IMR-90 (cell line): ENCODE results near the gene IFI30. TPM values are rescaled to one million over a fixed set of nuclear protein-coding genes. Genes with fewer than 3 reads are reported as not detected.

Source experiments
- ATAC-seq: fragments of 200-7000 bp; cut with Tn5 transposase; 2 replicates; pipeline ENCODE4 v1.9.1; 2020; ENCODE audit warnings: low read depth, mild to moderate bottlenecking, moderate library complexity
- BruUV-seq: library from RNA; stranded (reverse); fragments of 400-500 nt; replicated peaks from 2 replicates; lab custom pipeline; 2021; lab: Mats Ljungman, UMichigan
- CTCF ChIA-PET: fragments of 300-600 bp; formaldehyde crosslinking; extraction: SDS; loops from one replicate; lab custom pipeline; 2021; ENCODE audit warnings: antibody characterized with exemption; lab: Yijun Ruan, JAX
- POLR2A ChIA-PET: fragments of 300-600 bp; sonication (Branson Sonifier 250); formaldehyde crosslinking; loops from one replicate; lab custom pipeline; 2022; ENCODE audit warnings: antibody characterized with exemption; ENCODE audit not compliant: unreplicated experiment; lab: Charles Lee
- DNase-seq: peaks from one replicate; pipeline ENCODE4 v3.0.0; 2013
- H2AFZ ChIP-seq: replicated peaks from 2 replicates; pipeline ENCODE3; 2013; ENCODE audit warnings: low read length, mild to moderate bottlenecking; ENCODE audit not compliant: poor library complexity
- H2AK5ac ChIP-seq: 2 replicates; pipeline ENCODE4 v1.6.1; 2013; ENCODE audit warnings: low read depth, low read length, inconsistent platforms
- H2AK9ac ChIP-seq: replicated peaks from 2 replicates; pipeline ENCODE3; 2013; ENCODE audit warnings: mild to moderate bottlenecking, low read depth, low read length, moderate library complexity; ENCODE audit not compliant: poor library complexity
- H2BK120ac ChIP-seq: 2 replicates; pipeline ENCODE4 v1.6.1; 2013; ENCODE audit warnings: low read depth, low read length, inconsistent platforms
- H2BK15ac ChIP-seq: 3 replicates; pipeline ENCODE4 v1.6.1; 2013; ENCODE audit warnings: low read depth, low read length, inconsistent platforms
- H2BK20ac ChIP-seq: 2 replicates; pipeline ENCODE4 v1.6.1; 2013; ENCODE audit warnings: low read depth, mild to moderate bottlenecking, inconsistent platforms, low read length, moderate library complexity
- H2BK5ac ChIP-seq: 2 replicates; pipeline ENCODE4 v1.6.1; 2013; ENCODE audit warnings: mild to moderate bottlenecking, low read depth, low read length, inconsistent platforms; ENCODE audit not compliant: poor library complexity, severe bottlenecking
- H3K14ac ChIP-seq: replicated peaks from 2 replicates; pipeline ENCODE4 v1.6.1; 2013; ENCODE audit warnings: low read depth, low read length, inconsistent platforms
- H3K18ac ChIP-seq: 2 replicates; pipeline ENCODE4 v1.6.1; 2013; ENCODE audit warnings: low read depth, low read length, control low read depth
- H3K23ac ChIP-seq: 2 replicates; pipeline ENCODE4 v1.6.1; 2013; ENCODE audit warnings: low read depth, low read length, inconsistent platforms
- H3K27ac ChIP-seq: 2 replicates; pipeline ENCODE4 v1.5.1; 2013; ENCODE audit warnings: mild to moderate bottlenecking, control low read depth, low read length; ENCODE audit not compliant: insufficient read depth
- H3K27me3 ChIP-seq: 2 replicates; pipeline ENCODE4 v1.6.1; 2013; ENCODE audit warnings: low read length; ENCODE audit not compliant: control insufficient read depth, insufficient read depth
- H3K36me3 ChIP-seq: 2 replicates; pipeline ENCODE4 v1.6.1; 2013; ENCODE audit warnings: low read length, mixed read lengths; ENCODE audit not compliant: control insufficient read depth, insufficient read depth
- H3K4ac ChIP-seq: 2 replicates; pipeline ENCODE4 v1.6.1; 2013; ENCODE audit warnings: low read depth, low read length, inconsistent platforms
- H3K4me1 ChIP-seq: 2 replicates; pipeline ENCODE4 v1.6.1; 2013; ENCODE audit warnings: low read length, mixed read lengths; ENCODE audit not compliant: control insufficient read depth, insufficient read depth
- H3K4me2 ChIP-seq: 2 replicates; pipeline ENCODE4 v1.6.1; 2013; ENCODE audit warnings: low read depth, mild to moderate bottlenecking, control low read depth, low read length, moderate library complexity
- H3K4me3 ChIP-seq: 2 replicates; pipeline ENCODE4 v1.5.1; 2013; ENCODE audit warnings: low read depth, mild to moderate bottlenecking, control low read depth, low read length, moderate library complexity; ENCODE audit not compliant: insufficient read depth
- H3K56ac ChIP-seq: 2 replicates; pipeline ENCODE4 v1.6.1; 2013; ENCODE audit warnings: low read length, inconsistent platforms; ENCODE audit not compliant: insufficient read depth; ENCODE audit errors: extremely low read depth
- H3K79me1 ChIP-seq, 2 experiments: 2 replicates each; pipeline ENCODE4 v1.6.1; 2013; ENCODE audit warnings: low read length in 2 of 2, inconsistent platforms in 1 of 2, low read depth in 1 of 2
- H3K9ac ChIP-seq: 2 replicates; pipeline ENCODE4 v1.6.1; 2013; ENCODE audit warnings: low read depth, low read length, control low read depth
- H3K9me1 ChIP-seq: 2 replicates; pipeline ENCODE4 v1.6.1; 2013; ENCODE audit warnings: low read length, inconsistent platforms; ENCODE audit not compliant: insufficient read depth
- H3K9me3 ChIP-seq: 2 replicates; pipeline ENCODE4 v1.6.1; 2013; ENCODE audit warnings: low read length; ENCODE audit not compliant: control insufficient read depth, insufficient read depth
- H4K20me1 ChIP-seq: 2 replicates; pipeline ENCODE4 v1.6.1; 2013; ENCODE audit warnings: low read length, inconsistent platforms; ENCODE audit not compliant: insufficient read depth
- H4K5ac ChIP-seq: 2 replicates; pipeline ENCODE4 v1.6.1; 2013; ENCODE audit warnings: mild to moderate bottlenecking, low read depth, low read length, control low read depth
- H4K8ac ChIP-seq, 2 experiments: 2 replicates each; pipeline ENCODE4 v1.6.1; 2013; ENCODE audit warnings: low read depth in 2 of 2, low read length in 2 of 2, control low read depth in 1 of 2, inconsistent platforms in 1 of 2
- H4K91ac ChIP-seq: 2 replicates; pipeline ENCODE4 v1.6.1; 2013; ENCODE audit warnings: low read depth, low read length, inconsistent platforms; ENCODE audit not compliant: insufficient read depth
- CEBPB ChIP-seq: IDR thresholded peaks from 2 replicates; pipeline ENCODE4 v1.6.1; 2012; ENCODE audit warnings: low read depth, low read length, improper control_type of control experiment
- CHD1 ChIP-seq: IDR thresholded peaks from 2 replicates; pipeline ENCODE4 v1.6.1; 2012; ENCODE audit warnings: low read depth, low read length, improper control_type of control experiment
- CTCF ChIP-seq: conservative IDR thresholded peaks from 2 replicates; pipeline ENCODE4 v1.5.1; 2012; ENCODE audit warnings: mild to moderate bottlenecking, low read depth, low read length, improper control_type of control experiment
- FOS ChIP-seq: fragments of 150-350 bp; IDR thresholded peaks from 2 replicates; pipeline ENCODE4 v1.6.1; 2016; ENCODE audit warnings: low read depth, low read length
- MAZ ChIP-seq: IDR thresholded peaks from 2 replicates; pipeline ENCODE4 v1.6.1; 2012; ENCODE audit warnings: low read depth, mild to moderate bottlenecking, low read length, improper control_type of control experiment, moderate library complexity, borderline replicate concordance
- MXI1 ChIP-seq: IDR thresholded peaks from 2 replicates; pipeline ENCODE4 v1.6.1; 2012; ENCODE audit warnings: low read depth, mild to moderate bottlenecking, low read length, moderate library complexity, borderline replicate concordance
- NFE2L2 ChIP-seq: fragments of 150-350 bp; IDR thresholded peaks from 2 replicates; pipeline ENCODE4 v1.6.1; 2016; ENCODE audit warnings: low read depth, mild to moderate bottlenecking, low read length
- POLR2A ChIP-seq: IDR thresholded peaks from 2 replicates; pipeline ENCODE4 v1.6.1; 2012; ENCODE audit warnings: mild to moderate bottlenecking, low read depth, low read length
- RAD21 ChIP-seq: IDR thresholded peaks from 2 replicates; pipeline ENCODE4 v1.6.1; 2012; ENCODE audit warnings: low read length, improper control_type of control experiment
- RCOR1 ChIP-seq: IDR thresholded peaks from 2 replicates; pipeline ENCODE4 v1.6.1; 2012; ENCODE audit warnings: mild to moderate bottlenecking, low read length, improper control_type of control experiment; ENCODE audit not compliant: insufficient replicate concordance
- RFX5 ChIP-seq: IDR thresholded peaks from 2 replicates; pipeline ENCODE4 v1.8.0; 2012; ENCODE audit warnings: low read depth, mild to moderate bottlenecking, low read length, moderate library complexity
- SMC3 ChIP-seq: fragments of 150-350 bp; IDR thresholded peaks from 2 replicates; pipeline ENCODE4 v1.6.1; 2016; ENCODE audit warnings: low read depth, mild to moderate bottlenecking, antibody characterized with exemption, low read length, moderate library complexity
- WGBS, 2 experiments: methylation state at CpG; one replicate each; pipeline versions ENCODE4 v1.1.5 to v1.1.7; 2013; ENCODE audit warnings: missing lambda C conversion rate in 2 of 2; ENCODE audit not compliant: insufficient read length in 1 of 2; ENCODE audit errors: extremely low coverage in 2 of 2; 5-methylcytosine and 5-hydroxymethylcytosine counted together
- dilution Hi-C: fragments of 300-500 bp; cut with HindIII; formaldehyde crosslinking; loops from one replicate; pipeline ENCODE4 v1.14.3; 2018; ENCODE audit warnings: low sequenced_read_pairs; ENCODE audit not compliant: unreplicated experiment
- in situ Hi-C: fragments of 300-500 bp; cut with MboI; formaldehyde crosslinking; loops from 3 replicates; pipeline ENCODE4 v1.14.3; 2019; ENCODE audit warnings: low sequenced_read_pairs, inconsistent platforms, mixed read lengths
- intact Hi-C: fragments of 100-400 bp; cut with micrococcal nuclease; formaldehyde crosslinking; loops from 2 replicates; pipeline ENCODE4 v1.10.0; 2022
- polyA plus RNA-seq, 3 experiments: library from polyadenylated mRNA; depleted of rRNA; stranded (reverse); fragments of >200 nt; gene quantifications; 2 replicates each; pipeline ENCODE4 v1.2.3, GENCODE V29; 2012; ENCODE audit warnings: low replicate concordance in 1 of 3
- total RNA-seq: library from RNA; depleted of rRNA; stranded (reverse); fragments of >200 nt; gene quantifications from 2 replicates; pipeline ENCODE4 v1.2.3, GENCODE V29; 2012
- TF ChIP-seq, protein P1 (sequence below): fragments of 150-350 bp; IDR thresholded peaks from 2 replicates; pipeline ENCODE4 v1.6.1; 2017; ENCODE audit warnings: mild to moderate bottlenecking, antibody characterized with exemption, low read length, low read depth
- TF ChIP-seq, protein P2 (sequence below): fragments of 150-350 bp; IDR thresholded peaks from 2 replicates; pipeline ENCODE4 v1.6.1; 2016; ENCODE audit warnings: low read depth, mild to moderate bottlenecking, low read length, moderate library complexity, borderline replicate concordance

Gene IFI30
- total and polyA plus RNA-seq, 2 of the 4 experiments (the other 2 are of a cell fraction), result 2.3 TPM

- H3K9ac ChIP-seq, result no peak overlapping the region
- no peak overlapping the region for H4K91ac ChIP-seq
- H4K20me1 ChIP-seq, result no peaks in the 10 kb centered on the region
- no peak overlapping the region for H3K27ac ChIP-seq
- no peak overlapping the region for H3K18ac ChIP-seq
- no peak for DNase-seq
- no peak overlapping the region for H2AFZ ChIP-seq
- H3K79me1 ChIP-seq, result no peaks in the 10 kb centered on the region
- TF ChIP-seq, protein P1, sequence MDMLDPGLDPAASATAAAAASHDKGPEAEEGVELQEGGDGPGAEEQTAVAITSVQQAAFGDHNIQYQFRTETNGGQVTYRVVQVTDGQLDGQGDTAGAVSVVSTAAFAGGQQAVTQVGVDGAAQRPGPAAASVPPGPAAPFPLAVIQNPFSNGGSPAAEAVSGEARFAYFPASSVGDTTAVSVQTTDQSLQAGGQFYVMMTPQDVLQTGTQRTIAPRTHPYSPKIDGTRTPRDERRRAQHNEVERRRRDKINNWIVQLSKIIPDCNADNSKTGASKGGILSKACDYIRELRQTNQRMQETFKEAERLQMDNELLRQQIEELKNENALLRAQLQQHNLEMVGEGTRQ, result no peak
- no peak for TF ChIP-seq FOS
- no peak for TF ChIP-seq CEBPB
- no peak for TF ChIP-seq MAZ
- TF ChIP-seq RFX5, result no peak
- no peak for TF ChIP-seq MXI1
- no peak for TF ChIP-seq CHD1
- TF ChIP-seq CTCF, result no peak
- no peak for TF ChIP-seq SMC3
- no peak for TF ChIP-seq POLR2A
- no peak for TF ChIP-seq RCOR1
- TF ChIP-seq RAD21, result no peak
- TF ChIP-seq NFE2L2, result no peak
- TF ChIP-seq, protein P2, sequence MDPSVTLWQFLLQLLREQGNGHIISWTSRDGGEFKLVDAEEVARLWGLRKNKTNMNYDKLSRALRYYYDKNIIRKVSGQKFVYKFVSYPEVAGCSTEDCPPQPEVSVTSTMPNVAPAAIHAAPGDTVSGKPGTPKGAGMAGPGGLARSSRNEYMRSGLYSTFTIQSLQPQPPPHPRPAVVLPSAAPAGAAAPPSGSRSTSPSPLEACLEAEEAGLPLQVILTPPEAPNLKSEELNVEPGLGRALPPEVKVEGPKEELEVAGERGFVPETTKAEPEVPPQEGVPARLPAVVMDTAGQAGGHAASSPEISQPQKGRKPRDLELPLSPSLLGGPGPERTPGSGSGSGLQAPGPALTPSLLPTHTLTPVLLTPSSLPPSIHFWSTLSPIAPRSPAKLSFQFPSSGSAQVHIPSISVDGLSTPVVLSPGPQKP, result no peak
- no peak overlapping the region for H3K56ac ChIP-seq
- H2BK5ac ChIP-seq, result no peak overlapping the region
- no peak overlapping the region for H2BK15ac ChIP-seq
- in situ Hi-C loops, result no loop called here
- no peaks in the 10 kb centered on the region for H3K36me3 ChIP-seq
- POLR2A ChIA-PET, result no interaction called here
- intact Hi-C loops, result no loop called here
- H4K5ac ChIP-seq, result no peak overlapping the region
- H3K9me1 ChIP-seq, result peaks cover 2% of the 10 kb centered on the region; the same call in 1 of the 2 replicates
- dilution Hi-C loops, result no loop called here
- H3K4ac ChIP-seq, result no peak overlapping the region
- no peak overlapping the region for H2AK5ac ChIP-seq
- CTCF ChIA-PET, result no interaction called here
- no peak overlapping the region for H3K4me3 ChIP-seq
- peaks cover 5% of the 10 kb centered on the region for H3K4me1 ChIP-seq
- no TSS peak for BruUV-seq
- no peak for ATAC-seq
- H3K9me3 ChIP-seq, result no peaks in the 10 kb centered on the region
- no peak overlapping the region for H3K14ac ChIP-seq
- H2AK9ac ChIP-seq, result peak overlapping the region; percentile 55
- no peak overlapping the region for H2BK120ac ChIP-seq
- no peak overlapping the region for H3K23ac ChIP-seq
- no peak overlapping the region for H4K8ac ChIP-seq
- no CpG with 5 or more reads among the region's 3 CpGs for WGBS, 2 experiments
- no peaks in the 10 kb centered on the region for H3K27me3 ChIP-seq
- no peak overlapping the region for H3K4me2 ChIP-seq
- H2BK20ac ChIP-seq, result no peak overlapping the region
These were observed 45.0 kb downstream of the IFI30 start for GRCh38 chr19:18218600-18218999.
